LNCaP clone FGC (cell line): ENCODE measurements around the gene CNOT8.
"Not testable (repeated sequence)": the region's sequence is repeated elsewhere in the genome, so short reads cannot be mapped to it uniquely, and the experiment has no call there.

Source experiments
- DNase-seq: peaks from one replicate; pipeline ENCODE4 v3.0.0-alpha.2; 2011; ENCODE audit warnings: low read depth
- H3K4me3 ChIP-seq: 2 replicates; pipeline ENCODE4 v1.5.1; 2011; ENCODE audit warnings: mild to moderate bottlenecking, low read depth, low read length, control low read depth
- TF ChIP-seq, protein P1 (sequence below): IDR thresholded peaks from 2 replicates; pipeline ENCODE4 v1.5.1; 2012; ENCODE audit warnings: mild to moderate bottlenecking; ENCODE audit not compliant: control insufficient read depth, insufficient read depth; ENCODE audit errors: extremely low read depth

The CNOT8 gene

DNA sequence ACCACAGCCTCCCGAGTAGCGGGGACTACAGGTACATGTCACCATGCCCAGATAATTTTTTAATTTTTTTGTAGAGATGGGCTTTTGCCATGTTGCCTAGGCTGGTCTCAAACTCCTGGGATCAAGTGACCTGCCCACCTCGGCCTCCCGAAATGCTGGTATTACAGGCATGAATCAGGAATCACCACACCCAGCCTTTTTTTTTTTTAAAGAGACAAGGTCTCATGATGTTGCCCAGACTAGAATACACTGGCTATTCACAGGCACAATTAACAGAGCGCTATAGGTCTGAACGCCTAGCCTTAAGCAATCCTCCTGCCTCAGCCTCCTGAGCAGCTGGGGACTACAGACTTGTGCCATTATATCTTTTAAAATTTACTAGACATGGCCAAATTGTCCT, 43.5 kb downstream of the CNOT8 start:
- TF ChIP-seq, protein P1, sequence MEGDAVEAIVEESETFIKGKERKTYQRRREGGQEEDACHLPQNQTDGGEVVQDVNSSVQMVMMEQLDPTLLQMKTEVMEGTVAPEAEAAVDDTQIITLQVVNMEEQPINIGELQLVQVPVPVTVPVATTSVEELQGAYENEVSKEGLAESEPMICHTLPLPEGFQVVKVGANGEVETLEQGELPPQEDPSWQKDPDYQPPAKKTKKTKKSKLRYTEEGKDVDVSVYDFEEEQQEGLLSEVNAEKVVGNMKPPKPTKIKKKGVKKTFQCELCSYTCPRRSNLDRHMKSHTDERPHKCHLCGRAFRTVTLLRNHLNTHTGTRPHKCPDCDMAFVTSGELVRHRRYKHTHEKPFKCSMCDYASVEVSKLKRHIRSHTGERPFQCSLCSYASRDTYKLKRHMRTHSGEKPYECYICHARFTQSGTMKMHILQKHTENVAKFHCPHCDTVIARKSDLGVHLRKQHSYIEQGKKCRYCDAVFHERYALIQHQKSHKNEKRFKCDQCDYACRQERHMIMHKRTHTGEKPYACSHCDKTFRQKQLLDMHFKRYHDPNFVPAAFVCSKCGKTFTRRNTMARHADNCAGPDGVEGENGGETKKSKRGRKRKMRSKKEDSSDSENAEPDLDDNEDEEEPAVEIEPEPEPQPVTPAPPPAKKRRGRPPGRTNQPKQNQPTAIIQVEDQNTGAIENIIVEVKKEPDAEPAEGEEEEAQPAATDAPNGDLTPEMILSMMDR, result no peak
- DNase-seq, result no peak

DNA sequence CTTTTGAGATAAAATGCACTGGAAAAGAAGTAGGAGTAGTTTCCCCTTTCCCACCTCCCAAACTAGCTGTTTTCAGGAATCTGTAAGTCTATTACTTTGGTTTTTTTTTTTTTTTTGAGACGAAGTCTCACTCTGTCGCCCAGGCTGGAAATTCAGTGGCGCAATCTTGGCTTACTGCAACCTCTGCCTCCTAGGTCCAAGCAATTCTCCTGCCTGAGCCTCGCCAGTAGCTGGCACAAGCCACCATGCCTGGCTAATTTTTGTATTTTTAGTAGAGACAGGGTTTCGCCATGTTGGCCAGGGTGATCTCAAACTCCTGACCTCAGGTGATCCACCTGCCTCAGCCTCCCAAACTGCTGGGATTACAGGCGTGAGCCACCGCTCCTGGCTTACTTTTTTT, 47.2 kb downstream of the CNOT8 start:
- not testable (repeated sequence) for DNase-seq, H3K4me3 ChIP-seq

More for the DNA sequence above, 43.5 kb downstream of the CNOT8 start:
- no peak overlapping the region for H3K4me3 ChIP-seq

DNA sequence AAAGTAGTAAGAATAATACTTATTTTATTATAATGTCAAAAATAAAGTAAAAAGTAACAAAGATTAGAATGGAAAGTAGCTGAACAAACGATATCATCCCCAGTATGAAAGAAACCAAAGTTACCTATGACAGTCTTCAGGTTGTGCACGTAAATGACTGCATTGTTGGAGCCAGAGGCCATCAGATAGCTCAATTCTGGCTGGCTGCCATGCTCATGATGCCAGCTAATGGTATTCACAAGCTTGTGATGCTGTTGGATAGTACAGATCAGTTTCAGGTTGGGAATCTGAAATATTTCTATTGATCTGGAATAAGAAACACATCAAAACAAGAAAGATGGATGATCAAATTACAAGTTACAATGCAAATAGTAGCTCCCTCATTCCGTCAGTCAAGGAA, 58.4 kb downstream of the CNOT8 start:
- DNase-seq, result no peak
- TF ChIP-seq, protein P1, result no peak
- no peak overlapping the region for H3K4me3 ChIP-seq

DNA sequence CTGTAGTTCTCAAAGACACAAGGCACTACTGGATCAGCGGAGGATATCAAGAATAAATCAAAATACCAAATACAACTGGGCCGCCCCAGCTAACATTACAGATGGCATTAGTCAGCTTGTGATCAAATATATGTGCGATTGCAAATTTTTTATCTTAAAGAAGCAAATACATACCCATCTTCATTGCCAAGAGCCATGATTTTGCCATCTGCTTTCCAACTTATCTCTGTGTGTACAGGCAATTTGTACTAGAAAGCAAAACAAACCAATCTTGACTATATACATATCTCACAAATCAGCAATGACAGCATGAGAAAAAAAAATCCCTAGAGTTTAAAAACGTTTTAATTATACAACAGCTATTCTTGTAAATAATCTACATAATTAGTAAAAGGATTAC, 59.3 kb downstream of the CNOT8 start:
- TF ChIP-seq, protein P1, result no peak
- DNase-seq, result no peak
- no peak overlapping the region for H3K4me3 ChIP-seq

DNA sequence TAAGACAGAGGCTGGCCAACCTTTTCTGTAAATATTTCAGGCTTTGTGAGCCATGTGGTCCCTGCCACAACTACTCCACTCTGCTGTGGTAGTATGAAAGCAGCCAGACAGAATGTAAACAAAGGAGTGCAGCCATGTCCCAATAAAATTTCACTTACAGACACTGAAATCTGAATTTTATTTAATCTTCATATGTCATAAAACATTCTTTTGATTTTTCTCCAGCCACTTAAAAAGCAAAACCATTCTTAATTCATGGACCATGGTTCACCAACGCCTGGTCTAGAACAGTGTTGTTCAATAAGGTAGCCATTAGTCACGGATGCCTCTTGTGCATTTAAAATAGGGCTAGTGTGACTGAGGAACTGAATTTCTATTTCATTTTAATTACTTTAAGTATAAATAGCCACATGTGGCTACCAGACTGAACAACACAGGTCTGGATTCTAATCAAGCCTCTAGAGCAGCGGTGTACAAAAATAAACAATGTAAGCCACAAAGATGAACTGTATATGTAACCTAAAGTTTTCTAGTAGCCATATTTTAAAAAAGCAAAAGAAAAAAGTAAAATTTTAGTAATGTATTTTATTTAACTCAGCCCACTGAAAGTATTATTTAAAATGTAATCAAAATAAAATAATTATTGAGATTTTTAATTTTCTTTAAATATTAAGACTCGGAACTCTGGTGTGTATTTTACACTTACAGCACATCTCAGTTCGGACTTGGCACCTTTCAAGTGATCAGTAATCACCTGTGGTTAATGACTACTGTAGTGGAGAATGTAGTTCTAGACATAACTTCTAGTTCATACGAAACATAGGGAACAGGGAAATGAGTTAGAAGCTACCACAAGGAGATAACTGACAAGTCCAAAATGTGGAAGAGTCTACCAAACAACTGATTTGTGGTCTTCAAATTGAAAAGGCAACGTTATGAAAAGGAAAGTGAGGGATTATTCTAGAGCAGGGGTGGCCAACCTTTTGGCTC, 65.3 kb downstream of the CNOT8 start:
- peak; percentile 88 for DNase-seq
- H3K4me3 ChIP-seq, result no peak overlapping the region
- TF ChIP-seq, protein P1, result no peak
